ENCODE data around the gene GNPTG.

- TF ChIP-seq ZFX (IDR thresholded peaks at IDR 0.05; ENCODE audit: borderline replicate concordance) (no peak), CTCF (IDR thresholded peaks at IDR 0.05) (no peak)
Observed at GRCh38 chr16:1333854-1334700, 17.7 kb upstream of the GNPTG start.
